AG09319 (cell line): ENCODE data around the gene DYNC2H1.

ENCODE experiments used
- DNase-seq: peaks from one replicate; pipeline ENCODE4 v3.0.0-alpha.2; 2010; ENCODE audit warnings: low read depth; ENCODE audit errors: extremely low read depth
- CTCF ChIP-seq: IDR thresholded peaks from 2 replicates; pipeline ENCODE4 v1.5.1; 2011; ENCODE audit warnings: low read depth, mild to moderate bottlenecking, inconsistent platforms, low read length, moderate library complexity

DYNC2H1 gene

GRCh38 chr11:103202048-103202651, 92.9 kb downstream of the DYNC2H1 start:
- peak; percentile 14 for DNase-seq
- TF ChIP-seq CTCF = peak; percentile 69

- TF ChIP-seq CTCF = no peak
- no peak for DNase-seq
These were observed 101.3 kb downstream of the DYNC2H1 start for GRCh38 chr11:103210543-103210942.

- no peak for DNase-seq
- no peak for TF ChIP-seq CTCF
These were observed 106.6 kb downstream of the DYNC2H1 start for GRCh38 chr11:103215812-103216211.

GRCh38 chr11:103220133-103220532, 110.9 kb downstream of the DYNC2H1 start:
- DNase-seq = no peak
- no peak for TF ChIP-seq CTCF

- DNase-seq = no peak
- no peak for TF ChIP-seq CTCF
These were observed 113.6 kb downstream of the DYNC2H1 start for GRCh38 chr11:103222806-103223205.

GRCh38 chr11:103228807-103229206, 119.6 kb downstream of the DYNC2H1 start:
- DNase-seq = no peak
- TF ChIP-seq CTCF = no peak

- no peak for TF ChIP-seq CTCF
These were observed 125.7 kb downstream of the DYNC2H1 start for GRCh38 chr11:103234974-103235373.

More at GRCh38 chr11:103234974-103235373, 125.7 kb downstream of the DYNC2H1 start:
- DNase-seq = peak; percentile 47
